ENCODE data around the gene ARHGAP22.

Gene ARHGAP22

DNA sequence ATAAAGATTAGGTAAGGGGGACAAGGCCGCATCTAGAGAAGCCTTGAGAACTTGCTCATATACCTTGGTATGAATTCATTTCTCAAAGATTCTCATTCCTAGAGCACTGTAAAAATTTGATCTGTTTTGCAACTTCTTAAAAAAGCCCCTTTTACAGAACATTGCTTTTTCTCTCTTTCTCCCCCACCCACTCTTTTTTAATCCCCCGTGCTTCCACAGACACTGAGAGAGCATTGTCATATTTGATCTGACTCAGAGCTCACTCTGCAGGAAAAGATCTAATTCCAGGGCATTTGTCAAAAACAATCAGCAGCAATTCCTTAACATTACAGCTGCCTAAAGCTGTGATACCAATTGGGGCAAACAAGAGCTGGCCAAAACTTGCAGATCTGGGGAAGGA, 92.0 kb downstream of the ARHGAP22 start:
- DNase-seq (ENCODE audit: low read depth, low spot score) = no peak

DNA sequence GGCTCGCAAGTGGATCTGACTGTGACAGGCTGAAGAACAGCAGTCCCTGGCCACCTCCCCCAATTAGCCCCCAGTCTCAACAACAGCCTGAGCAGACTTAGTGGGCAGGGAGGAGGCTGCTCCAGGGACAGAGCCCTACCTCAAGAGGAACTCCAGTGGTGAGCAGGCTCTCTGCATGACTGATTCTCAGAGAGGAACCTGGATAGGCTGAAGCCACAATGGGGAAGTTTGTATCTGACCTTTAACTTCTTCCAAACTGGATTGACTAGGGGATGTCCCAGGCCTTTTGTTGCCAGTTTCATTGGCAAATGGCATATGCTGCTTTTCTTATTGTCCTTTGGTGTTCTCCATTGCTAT, 93.0 kb downstream of the ARHGAP22 start:
- peak; percentile 40 for DNase-seq (ENCODE audit: low read depth, low spot score)

DNA sequence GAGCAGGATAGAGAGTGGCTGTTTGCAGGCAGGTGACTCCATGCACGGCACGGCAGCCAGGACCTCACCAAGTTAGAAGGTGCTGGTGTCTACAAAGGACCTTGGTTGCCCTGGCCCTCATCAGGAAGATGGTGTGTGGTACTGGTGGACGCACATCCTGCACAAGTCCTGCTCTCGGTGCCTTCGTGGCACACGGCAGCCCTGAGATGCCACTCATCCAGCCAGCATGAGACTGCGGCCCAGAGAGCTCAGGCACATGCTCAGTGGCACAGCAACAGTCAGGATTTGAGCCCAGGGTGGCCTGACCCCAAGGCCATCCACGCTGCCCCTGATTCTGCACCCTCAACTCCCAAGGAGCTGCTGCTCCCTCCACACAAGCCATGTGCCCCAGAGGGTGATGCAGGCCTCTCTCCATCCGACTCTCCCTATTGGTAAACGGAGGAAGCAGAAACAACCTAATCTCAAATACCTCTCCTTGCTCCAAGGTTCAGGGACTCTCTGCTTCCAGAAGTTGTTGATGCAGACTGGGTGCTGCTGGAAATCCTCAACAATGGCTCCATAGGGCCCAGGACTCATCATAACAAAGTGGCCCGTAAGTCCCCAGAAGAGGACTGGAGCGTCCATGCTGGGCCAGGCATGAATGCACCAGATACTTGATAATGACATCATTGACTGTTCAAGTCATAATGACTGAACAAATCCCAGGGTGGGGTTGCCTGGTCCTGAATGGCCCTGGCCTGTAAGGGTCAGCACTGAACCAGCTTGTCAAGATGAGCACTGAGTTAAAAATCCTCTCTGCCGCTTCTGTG, 93.6 kb downstream of the ARHGAP22 start:
- no peak for DNase-seq (ENCODE audit: low read depth, low spot score)

DNA sequence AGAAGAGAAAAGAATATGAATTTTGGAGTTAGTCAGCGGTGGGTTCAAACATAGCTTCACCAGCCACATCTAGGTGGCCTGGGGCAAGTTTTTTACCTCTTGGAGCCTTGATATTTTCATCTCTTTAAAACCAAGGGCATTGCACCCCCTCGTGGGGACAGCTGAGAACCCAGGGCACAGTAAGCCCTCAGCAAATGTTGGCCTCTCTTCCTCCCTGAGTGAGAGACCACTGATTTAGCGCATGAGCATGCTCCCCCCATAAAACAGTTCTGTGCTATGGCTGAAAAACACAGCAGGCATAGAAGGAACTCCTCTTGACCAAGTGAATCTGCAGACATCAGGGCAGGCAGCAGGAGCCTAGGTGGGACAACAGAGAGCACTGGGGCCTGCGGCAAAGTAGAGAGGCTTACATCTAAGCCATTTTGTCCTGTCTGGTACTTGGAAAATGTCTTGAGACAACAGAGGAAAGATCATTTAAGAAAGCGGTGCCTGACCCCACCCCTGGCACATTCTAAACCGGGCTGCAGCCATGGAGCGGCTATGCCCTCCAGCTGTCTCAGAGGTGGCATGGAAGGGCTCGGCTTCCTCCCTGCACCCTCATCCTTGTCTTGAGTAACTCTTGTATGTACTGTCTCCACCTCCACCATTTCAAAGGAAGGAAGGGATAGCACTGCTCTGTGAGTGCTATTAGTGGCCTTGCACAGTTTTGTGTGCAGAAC, 94.7 kb downstream of the ARHGAP22 start:
- DNase-seq (ENCODE audit: low read depth, low spot score) = peak; percentile 52

DNA sequence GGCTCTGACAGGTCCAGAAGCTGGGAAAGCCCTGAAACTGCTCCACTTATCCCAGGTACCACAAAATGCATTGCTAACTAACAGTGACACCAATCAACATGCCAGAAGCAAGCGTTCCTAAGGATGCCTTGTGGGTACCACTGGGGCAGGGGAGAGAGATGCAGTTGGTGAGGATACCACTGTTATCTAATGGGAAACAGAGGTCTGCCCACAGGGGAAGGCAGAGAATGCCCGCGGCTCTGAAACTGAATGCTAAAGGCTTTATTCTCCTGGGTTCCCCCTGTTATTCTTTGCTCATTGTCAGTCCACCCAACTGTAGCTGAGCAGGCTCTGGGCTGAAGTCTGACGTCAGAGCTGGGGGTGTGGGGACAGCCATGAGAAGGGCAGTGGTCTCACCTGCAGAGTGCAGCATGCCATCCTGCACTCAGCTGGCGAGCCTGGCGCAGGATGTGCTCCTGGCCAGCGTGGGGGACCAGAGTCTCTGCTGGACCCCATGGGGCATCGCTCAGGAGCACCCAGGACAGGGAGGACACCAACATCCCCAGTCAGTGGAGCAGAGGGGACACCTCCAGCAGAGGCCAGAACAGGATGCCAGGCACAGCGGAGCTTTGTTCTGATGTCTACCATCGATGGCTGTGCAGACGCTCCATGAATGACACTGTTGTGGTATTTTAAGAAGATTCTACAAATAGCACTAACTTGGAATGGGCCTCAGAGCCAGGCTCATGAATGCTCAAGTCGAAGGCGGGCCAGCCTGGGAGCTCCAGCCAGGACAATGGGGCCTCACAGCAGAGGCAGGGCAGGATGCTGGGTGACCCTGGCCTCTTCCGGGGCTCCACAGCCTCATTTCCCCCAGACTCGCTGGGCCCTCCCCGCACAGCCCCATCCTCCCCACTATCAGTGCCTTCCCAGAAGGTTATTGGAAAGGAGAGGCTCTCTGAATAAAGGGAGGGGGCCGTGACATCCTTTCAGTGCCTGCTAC, 95.8 kb downstream of the ARHGAP22 start:
- DNase-seq (ENCODE audit: low read depth, low spot score) = no peak

DNA sequence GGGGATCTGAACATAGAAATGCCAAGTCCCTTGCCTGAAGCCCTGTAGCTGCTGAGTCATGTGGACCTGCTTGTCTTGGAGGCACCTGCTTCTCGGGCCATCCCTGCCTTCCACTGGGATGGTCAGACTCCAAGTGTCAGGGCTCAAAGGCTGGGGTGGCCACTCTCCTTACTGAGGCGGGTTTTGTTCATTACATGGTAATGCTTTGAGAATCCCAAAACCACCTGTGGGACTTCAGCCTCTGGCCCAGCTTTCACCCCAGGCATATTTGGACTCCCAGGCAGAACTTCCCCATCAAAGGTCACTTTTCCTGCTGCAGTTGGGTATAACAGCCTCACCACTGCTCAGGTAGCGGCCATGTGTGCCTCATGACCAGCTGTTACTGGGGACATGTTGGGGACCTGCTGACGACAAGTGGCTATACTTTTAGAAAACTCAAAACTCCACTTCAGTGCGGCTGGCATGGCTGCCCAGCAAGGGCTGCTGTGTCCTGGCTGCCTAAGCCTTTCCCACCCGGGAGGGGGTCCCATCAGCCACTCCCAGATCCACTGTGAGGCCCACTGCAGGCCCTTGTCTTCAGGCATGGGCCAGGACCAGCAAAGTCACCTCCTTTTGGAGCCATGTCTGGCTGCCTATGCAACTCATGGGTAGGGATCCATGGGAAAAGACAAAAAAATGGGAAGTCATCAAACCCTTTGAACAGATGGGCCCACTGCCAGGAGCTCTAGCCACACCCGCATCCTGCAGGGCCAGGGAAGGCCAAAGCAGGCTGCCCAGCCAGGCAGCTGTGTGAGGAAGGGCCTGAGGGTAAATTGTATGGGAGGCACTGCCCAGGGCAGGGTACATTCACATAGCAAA, 96.7 kb downstream of the ARHGAP22 start:
- no peak for DNase-seq (ENCODE audit: low read depth, low spot score)

DNA sequence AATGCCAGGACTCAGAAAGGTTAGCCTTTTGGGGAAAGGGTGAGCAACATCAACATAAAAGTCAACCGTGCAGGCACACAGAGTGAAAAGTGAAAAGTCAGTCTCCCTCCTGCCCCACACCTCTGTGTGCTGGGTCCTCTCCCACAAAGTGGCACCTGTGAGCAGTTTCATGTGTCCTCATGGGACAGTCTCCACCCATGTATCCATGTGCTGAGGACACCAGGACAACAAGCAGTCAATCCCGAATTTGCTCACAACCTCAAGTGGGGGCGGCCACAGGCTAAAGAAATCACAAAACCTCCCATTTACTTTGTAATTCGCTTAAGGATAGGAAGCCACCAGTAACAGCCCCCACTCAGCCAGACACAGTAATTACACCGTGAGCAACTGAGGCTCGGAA, 97.4 kb downstream of the ARHGAP22 start:
- DNase-seq (ENCODE audit: low read depth, low spot score) = no peak

DNA sequence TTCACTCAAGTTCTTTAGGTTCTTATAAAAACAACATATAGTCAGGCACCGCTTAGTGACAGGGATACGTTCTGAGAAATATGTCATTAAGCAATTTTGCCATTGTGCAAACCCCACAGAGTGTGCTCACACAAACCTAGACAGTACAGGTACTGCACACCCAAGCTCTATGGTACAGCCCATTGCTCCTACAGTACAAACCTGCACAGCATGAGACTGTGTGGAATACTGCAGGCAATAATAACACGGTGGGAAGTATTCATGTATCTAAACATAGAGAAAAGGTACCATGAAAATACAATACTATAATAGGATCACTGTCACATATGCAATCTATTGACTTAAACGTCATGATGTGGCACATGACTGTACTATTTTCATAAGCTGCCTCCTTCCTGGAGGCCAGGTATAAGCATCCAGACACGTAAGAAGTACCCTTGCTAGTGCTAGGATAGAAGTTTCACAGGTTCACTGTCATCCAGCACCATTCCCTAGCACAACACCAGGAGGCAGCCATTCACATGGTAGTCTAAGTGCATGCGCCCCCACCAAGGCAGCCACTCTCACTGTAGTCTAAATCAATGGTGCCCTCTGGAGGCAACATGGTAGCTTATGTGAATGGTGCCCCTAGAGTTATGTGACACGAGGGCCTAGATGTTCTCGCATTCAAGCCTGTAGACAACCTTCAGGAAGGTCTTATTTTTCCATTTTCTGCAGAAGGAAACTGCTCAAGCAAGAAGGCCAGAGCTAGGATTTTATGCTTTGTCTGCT, 98.5 kb downstream of the ARHGAP22 start:
- DNase-seq (ENCODE audit: low read depth, low spot score) = no peak

DNA sequence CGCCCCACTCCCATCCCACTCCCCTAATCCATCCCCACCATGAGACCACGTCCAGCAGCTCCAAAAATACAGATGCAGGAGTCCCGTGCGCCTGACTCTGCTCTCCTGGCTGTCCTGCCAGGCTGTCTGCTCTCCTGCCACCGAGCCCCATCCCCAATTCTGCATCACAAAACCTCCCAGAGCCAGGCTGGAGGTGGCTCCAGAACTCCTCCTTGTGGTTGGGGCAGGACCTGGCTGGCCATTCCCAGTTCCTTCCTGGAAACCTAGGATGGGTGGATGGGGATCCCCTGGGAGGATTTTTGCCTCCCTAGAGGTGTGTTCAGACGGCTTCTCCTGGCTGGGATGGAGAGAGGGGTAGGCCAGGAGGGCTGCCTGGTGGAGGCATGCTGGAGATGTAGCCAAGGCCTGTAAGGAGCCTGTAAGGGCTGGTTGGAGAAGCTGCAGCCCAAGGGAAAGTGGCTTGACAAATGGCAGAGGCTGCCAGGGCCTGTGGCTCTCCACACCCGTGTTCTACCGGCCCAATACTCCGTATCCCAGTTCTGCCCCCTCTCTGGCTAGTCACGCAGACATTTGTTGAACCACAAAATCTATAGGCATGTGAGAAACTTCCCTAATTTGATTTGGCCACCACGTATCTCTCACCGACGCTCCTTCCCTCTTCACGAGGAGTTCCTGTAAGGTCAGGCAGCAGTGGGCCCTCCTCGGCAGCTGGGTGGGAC, 99.3 kb downstream of the ARHGAP22 start:
- peak; percentile 74 for DNase-seq (ENCODE audit: low read depth, low spot score)

DNA sequence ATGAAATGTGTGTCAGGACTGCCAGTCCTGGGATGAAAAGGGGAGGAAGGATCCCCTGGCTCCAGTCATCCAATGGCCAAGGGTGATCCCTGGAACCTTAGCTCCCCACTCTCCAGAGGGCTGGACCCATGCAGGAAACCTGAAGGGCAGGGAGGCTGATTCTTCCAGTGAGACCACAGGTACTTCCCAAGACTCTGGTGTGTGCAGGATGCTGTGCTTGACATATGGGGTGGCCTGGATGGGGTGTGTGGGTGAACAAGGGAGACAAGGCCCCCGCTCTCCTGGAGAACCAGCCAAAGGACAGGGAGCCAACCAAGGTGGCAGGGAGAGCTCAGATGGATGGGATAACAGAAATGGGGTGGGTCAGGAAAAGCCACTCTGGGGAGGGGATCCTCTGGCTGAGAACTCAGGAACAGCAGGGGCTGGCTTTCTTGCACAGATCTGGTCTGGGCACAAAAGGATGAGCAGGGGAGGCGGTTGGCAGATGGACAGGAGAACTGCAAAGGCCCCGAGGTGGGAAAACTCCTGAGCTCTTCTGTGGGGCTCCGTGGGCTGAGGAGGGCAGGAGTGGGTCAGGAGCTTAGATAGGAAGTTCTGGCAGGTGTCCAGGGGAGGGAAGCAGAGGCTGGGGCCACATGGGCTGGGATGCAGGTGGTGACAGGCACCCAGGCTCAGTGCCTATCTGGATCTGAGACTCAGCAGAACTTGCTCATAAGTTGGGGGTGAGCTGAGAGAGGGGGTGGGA, 100.6 kb downstream of the ARHGAP22 start:
- no peak for DNase-seq (ENCODE audit: low read depth, low spot score)

DNA sequence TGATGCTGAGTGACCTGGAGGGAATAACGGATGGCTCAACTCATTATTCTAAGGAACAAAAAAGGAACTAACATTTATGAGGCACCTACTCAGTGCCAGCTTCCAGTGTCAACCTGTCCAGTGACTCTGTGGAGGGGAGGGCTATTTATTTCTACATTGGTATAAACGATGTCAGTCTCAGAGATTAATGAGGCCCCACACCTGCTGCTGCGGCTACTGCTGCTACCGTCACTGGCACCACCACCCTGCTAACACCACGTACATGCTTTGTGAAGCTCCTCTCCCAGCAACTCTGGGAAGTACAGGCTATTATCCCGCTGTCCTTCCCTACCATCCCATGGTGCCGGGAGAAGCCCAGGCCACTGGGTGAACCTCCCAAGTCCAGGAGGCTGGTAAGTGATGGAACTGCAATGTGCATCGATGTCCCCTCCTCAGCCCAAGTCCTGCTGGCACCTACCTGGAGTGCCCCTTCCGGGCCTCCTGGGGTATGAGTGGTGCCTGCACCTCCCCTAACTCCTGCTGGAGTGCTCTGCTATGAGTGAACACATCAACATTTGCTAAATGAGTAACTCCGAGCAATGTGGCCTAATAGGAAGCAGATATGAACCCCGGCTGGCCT, 101.5 kb downstream of the ARHGAP22 start:
- DNase-seq (ENCODE audit: low read depth, low spot score) = no peak

DNA sequence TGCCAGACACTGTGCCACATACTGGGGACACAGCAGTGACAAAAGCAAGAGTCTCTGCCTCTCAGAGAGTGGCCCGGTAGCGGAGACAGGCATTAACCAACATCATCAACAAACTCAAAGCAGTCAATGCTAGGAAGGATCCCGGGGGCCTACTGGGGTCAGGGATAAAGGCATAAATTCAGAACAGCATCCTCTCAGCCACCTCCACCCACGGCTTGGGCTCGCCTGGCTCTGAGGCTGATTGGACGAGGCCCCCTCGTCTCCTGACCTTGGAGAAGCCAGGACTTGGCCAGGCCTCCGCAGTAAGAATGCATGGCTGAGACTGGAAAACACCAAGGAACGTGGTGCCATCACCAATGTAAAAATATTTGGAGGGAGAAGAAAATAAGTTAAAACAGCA, 102.1 kb downstream of the ARHGAP22 start:
- DNase-seq (ENCODE audit: low read depth, low spot score) = no peak

DNA sequence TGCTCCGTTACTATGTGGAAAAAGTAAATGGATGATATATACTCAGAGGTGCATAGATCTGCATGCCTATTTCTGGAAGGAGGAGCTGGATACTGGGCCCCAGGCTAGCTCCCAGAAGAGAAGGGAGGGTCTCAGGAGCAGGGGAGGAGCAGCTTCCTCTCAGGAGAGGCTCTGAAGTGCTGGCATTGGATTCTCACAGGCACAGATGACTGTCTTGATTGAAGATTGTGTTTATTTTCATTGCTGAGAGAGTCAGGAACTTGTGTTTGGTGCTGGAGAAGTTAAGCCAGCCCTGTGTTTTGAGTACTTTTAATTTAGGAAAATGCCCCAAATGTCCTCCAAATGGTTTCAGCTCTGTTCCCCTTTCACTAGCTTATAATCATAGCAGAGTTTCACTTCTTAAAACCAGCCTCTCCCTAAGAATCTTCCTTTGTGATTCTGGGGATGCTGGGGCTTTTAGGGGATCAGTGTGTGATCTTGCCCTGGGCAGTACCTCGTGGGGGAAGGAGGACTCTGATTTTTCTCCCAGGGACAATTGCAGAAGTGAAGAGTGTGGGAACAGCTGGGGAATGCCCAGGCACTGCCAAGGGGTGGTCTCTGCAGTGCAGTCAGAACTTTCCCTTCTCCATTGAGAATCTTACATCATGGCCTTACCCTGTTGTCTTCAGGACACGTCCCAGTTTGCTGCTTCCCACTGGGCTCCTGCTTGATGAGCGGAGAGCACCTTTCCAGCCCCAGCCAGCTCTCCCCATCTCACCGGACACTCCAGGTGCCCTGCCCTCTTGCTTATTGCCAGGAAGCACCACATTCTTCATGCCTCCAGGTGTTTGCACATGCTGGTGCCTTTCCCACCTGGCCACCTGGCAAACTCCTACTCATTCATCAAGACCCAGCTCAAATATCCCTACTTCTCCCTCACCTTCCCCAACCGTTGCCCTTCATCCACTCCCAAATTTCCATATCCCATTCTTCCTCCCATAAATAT, 102.8 kb downstream of the ARHGAP22 start:
- no peak for DNase-seq (ENCODE audit: low read depth, low spot score)

DNA sequence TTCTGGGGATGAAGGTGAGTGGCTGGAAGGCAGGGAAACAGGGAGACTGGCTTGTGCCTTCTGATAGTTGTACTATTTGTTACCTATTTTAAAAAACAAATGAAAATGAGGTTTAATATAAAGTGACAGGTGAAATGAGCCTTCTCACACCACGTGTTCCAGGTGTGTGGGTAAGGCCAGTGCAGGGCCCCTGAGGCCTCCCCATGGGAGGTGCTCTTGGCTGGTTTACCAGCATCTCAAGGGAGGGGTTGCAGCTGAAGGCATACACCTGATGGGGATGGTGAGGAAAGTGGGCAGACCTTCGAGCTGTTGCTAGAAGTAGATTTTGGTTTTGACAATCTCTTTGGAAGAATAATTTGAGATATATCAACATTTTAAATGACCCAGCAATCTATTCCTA, 103.6 kb downstream of the ARHGAP22 start:
- no peak for DNase-seq (ENCODE audit: low read depth, low spot score)

DNA sequence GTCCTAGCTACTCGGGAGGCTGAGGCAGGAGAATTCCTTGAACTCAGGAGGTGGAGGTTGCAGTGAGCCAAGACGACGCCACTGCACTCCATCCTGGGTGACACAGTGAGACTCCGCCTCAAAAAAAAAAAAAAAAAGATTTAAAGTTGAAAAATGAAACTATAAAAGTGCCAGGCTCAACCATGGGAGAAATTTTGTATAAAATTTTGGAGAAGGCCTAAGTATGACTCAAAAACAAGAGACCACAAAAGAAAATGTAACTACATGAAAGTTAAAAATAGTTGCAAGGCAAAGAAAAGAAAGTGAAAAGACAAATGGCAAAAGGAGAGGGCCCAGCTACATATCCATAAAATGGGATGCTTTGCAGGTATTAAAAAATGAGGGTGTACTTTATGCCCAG, 104.1 kb downstream of the ARHGAP22 start:
- DNase-seq (ENCODE audit: low read depth, low spot score) = no peak

DNA sequence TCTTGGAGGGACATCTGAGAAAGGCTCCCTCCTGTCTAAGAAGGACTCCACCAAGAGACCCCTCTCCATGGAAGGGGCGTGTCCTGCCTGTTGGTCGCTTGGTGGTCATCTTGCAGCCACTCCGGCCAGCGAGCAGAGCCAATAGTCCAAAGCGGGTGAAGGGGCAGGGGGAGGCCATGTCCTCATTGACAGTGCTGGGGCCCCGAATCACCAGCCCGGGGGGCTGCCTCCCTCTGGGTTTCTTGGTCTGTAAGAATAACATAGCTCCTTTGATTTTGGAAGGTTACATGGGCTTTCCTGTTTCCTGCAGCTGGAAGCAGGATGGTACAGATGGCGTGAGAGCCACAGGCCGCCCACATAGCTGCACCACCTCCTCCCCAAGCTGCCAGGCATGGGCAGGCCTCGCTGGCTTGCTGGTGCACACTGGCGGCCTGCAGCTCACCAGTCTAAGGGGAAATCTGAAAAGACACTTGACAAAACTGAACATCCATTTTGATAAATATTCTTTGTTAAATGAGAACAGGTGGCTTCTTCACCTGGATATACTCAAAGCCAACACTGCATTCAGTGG, 105.8 kb downstream of the ARHGAP22 start:
- no peak for DNase-seq (ENCODE audit: low read depth, low spot score)
